ENCODE measurements around the gene ZBTB20.

DNA sequence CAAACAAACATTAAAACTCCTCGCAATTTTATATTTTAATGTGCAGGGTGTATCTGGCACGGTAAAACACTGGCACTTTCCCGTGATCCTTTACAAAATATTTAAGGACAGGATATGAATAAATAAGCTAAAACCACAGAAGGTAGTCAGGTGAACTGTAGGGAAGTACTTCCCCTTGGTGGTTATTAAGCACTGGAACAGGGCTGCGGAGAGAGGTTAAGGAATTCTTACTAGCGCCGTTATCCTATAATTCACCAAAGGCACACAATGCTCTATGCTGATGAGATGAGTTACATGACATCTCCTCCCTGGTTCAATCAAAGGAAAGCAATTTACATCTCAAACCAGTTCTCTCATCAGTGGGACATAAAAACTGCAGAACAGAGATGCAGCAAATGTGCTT lies 289.8 kb downstream of the ZBTB20 start:
- TF ChIP-seq, protein P1, sequence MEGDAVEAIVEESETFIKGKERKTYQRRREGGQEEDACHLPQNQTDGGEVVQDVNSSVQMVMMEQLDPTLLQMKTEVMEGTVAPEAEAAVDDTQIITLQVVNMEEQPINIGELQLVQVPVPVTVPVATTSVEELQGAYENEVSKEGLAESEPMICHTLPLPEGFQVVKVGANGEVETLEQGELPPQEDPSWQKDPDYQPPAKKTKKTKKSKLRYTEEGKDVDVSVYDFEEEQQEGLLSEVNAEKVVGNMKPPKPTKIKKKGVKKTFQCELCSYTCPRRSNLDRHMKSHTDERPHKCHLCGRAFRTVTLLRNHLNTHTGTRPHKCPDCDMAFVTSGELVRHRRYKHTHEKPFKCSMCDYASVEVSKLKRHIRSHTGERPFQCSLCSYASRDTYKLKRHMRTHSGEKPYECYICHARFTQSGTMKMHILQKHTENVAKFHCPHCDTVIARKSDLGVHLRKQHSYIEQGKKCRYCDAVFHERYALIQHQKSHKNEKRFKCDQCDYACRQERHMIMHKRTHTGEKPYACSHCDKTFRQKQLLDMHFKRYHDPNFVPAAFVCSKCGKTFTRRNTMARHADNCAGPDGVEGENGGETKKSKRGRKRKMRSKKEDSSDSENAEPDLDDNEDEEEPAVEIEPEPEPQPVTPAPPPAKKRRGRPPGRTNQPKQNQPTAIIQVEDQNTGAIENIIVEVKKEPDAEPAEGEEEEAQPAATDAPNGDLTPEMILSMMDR (conservative IDR thresholded peaks at IDR 0.05) = no peak
- TF ChIP-seq EZH2 (IDR thresholded peaks at IDR 0.05; ENCODE audit: low read depth) = no peak

Measured in PC-9 (cell line).